ENCODE results near the gene CHST12. TPM values are rescaled to one million over a fixed set of nuclear protein-coding genes. Genes with fewer than 3 reads are reported as not detected.
"Not testable (repeated sequence)": the region's sequence is repeated elsewhere in the genome, so short reads cannot be mapped to it uniquely, and the experiment has no call there.

CHST12 gene
- total RNA-seq, 1 donor from 2014 or later = 29.8 TPM

DNA sequence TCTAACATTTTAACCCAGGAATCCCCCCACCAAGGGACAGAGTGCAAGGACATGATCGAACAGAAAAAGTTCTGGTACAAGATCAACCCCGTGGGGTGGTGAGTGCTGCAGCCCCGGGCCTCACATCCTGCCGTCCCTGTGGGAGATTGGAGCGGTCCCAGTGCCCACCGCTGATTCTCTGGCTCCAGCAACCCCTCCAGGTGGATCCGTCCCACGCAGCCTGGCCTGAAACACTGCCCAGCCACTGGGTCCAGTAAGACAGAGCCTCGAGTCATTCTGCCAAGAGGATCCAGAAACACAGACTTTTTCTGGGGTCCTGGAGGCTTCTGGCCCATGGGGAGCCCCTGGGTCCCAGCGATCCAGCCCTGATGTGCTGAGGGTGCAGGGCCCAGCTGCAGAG, 43.3 kb downstream of the CHST12 start:
- TF ChIP-seq, protein P1, sequence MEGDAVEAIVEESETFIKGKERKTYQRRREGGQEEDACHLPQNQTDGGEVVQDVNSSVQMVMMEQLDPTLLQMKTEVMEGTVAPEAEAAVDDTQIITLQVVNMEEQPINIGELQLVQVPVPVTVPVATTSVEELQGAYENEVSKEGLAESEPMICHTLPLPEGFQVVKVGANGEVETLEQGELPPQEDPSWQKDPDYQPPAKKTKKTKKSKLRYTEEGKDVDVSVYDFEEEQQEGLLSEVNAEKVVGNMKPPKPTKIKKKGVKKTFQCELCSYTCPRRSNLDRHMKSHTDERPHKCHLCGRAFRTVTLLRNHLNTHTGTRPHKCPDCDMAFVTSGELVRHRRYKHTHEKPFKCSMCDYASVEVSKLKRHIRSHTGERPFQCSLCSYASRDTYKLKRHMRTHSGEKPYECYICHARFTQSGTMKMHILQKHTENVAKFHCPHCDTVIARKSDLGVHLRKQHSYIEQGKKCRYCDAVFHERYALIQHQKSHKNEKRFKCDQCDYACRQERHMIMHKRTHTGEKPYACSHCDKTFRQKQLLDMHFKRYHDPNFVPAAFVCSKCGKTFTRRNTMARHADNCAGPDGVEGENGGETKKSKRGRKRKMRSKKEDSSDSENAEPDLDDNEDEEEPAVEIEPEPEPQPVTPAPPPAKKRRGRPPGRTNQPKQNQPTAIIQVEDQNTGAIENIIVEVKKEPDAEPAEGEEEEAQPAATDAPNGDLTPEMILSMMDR (IDR thresholded peaks at IDR 0.05) = no peak
- H3K27ac ChIP-seq = no peak overlapping the region
- no peak for ATAC-seq
- no peak for DNase-seq
- H3K27me3 ChIP-seq = no peaks in the 10 kb centered on the region
- peaks cover 18% of the 10 kb centered on the region for H3K4me1 ChIP-seq
- no peaks in the 10 kb centered on the region for H3K9me3 ChIP-seq
- intact Hi-C loops (cut with DNase I) = no loop called here
- no peak overlapping the region for H3K4me3 ChIP-seq
- H3K36me3 ChIP-seq = no peaks in the 10 kb centered on the region

DNA sequence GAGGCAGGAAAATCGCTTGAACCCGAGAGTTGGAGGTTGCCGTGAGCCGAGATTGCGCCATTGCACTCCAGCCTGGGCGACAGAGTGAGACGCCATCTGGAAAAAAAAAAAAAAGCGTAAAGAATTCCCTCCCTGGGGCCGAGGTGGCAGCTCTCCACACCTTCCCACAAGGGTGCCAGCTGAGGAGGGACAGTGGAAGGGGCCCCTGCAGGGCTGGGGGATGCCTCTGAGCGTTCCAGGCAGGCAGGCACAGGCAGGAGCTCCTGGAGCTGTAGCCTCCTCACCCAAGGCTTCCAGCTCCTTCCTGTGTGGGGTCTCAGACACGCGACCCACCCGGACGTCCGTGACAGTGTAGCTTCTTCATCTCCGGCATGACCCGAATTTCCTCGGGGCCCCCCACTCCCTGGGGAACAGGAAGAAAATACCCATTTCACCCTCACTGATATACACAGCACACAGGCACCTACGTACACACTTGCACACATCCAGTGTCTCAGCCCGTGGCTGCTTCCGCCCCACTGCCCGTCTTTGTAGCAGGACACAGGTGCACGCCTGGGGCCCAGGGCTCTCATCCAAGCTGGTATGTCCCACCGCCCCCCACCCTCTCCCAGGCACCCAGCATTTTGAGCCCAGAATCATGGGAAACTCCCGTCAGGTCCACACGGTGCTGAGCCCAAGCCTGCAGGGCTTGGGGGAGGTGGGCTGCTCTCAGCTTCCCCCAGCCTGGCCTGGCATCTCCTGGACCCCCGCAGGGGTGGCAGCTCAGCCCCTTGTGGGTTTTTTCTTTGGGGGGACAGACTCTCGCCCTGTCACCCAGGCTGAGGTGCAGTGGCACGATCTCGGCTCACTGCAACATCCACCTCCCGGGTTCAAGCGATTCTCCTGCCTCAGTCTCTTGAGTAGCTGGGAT, 47.0 kb downstream of the CHST12 start:
- intact Hi-C loops (cut with DNase I) = no loop called here
- Histone ChIP-seq H3K36me3 (no peaks in the 10 kb centered on the region), H3K27ac (no peak overlapping the region), H3K4me3 (no peak overlapping the region), H3K9me3 (no peaks in the 10 kb centered on the region), H3K4me1 (peaks cover 20% of the 10 kb centered on the region), H3K27me3 (no peaks in the 10 kb centered on the region)
- DNase-seq (no peak), ATAC-seq (no peak)
- TF ChIP-seq, protein P1 (IDR thresholded peaks at IDR 0.05) = no peak

DNA sequence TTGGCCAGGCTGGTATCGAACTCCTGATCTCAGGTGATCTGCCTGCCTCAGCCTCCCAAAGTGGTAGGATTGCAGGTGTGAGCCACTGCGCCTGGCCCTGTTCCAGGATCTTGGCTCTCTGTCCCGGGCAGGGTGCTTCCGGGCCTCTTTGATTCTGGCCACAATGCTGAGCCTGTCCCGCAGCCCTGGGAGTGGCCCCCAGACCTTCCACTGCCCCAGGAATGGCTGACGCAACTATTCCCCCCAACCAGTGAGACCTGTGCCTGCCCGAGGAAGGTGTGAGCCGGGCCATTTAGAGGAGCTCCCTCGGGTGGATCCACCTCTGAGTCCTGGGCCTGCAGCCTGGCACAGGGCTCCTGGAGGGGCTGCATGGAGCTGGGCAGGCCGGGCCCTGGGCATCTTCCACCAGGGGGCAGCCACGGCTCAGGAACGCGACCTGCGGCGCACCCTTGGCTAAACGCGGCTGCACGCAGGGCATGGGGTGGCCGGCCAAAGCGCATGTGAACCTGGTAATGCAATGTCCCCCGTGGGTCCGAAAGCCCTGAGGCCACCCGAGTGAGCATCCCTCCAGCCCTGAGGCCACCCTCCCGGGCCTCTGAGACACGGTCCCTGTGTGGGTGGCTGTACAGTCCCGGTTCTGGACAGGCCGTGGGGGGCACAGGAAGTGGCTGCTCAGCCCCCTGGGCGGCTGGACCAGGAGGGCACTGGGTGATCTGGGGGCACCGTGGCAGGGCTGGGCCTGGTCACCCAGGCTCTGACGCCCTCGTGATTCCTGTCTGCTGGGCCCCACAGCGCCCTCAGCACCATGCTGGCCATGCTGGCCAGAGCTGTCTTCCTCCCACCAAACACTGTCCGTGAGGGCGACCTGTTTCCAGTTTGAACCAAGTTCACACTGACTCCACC, 48.0 kb downstream of the CHST12 start:
- Histone ChIP-seq H3K27ac (no peak overlapping the region), H3K4me1 (peaks cover 20% of the 10 kb centered on the region), H3K9me3 (no peaks in the 10 kb centered on the region), H3K36me3 (no peaks in the 10 kb centered on the region), H3K4me3 (peak overlapping the region; percentile 33), H3K27me3 (no peaks in the 10 kb centered on the region)
- intact Hi-C loops (cut with DNase I) = no loop called here
- TF ChIP-seq, protein P1 (IDR thresholded peaks at IDR 0.05) = peak; percentile 86
- ATAC-seq = peak; percentile 98
- peak; percentile 93 for DNase-seq

DNA sequence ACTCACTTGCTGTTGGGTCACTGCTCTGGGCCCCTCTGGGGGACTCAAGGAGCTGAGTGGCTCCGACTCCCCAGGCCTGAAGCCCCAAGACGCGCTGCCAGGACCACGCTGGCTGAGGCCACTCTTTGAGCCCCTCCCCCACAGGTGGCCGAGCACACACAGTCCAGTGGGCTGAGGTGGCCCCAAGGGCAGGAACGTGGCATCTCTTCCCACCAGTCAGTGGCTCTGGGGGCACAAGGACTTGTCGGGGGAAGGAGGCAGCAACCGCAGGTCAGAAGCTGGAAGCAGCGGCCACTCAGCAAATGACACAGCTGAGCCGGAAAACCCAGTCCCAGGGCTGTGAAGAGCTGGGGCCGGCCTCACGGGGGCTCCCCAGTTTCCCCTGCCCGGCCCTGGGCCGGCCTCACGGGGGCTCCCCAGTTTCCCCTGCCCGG, 48.7 kb downstream of the CHST12 start:
- intact Hi-C loops (cut with DNase I) = no loop called here
- H3K27ac ChIP-seq = no peak overlapping the region
- peak overlapping the region; percentile 33 for H3K4me3 ChIP-seq
- H3K36me3 ChIP-seq = no peaks in the 10 kb centered on the region
- H3K27me3 ChIP-seq = no peaks in the 10 kb centered on the region
- no peaks in the 10 kb centered on the region for H3K9me3 ChIP-seq
- ATAC-seq (peak; percentile 37), DNase-seq (peak; percentile 65)
- peaks cover 20% of the 10 kb centered on the region for H3K4me1 ChIP-seq
- TF ChIP-seq, protein P1 (IDR thresholded peaks at IDR 0.05) = no peak

DNA sequence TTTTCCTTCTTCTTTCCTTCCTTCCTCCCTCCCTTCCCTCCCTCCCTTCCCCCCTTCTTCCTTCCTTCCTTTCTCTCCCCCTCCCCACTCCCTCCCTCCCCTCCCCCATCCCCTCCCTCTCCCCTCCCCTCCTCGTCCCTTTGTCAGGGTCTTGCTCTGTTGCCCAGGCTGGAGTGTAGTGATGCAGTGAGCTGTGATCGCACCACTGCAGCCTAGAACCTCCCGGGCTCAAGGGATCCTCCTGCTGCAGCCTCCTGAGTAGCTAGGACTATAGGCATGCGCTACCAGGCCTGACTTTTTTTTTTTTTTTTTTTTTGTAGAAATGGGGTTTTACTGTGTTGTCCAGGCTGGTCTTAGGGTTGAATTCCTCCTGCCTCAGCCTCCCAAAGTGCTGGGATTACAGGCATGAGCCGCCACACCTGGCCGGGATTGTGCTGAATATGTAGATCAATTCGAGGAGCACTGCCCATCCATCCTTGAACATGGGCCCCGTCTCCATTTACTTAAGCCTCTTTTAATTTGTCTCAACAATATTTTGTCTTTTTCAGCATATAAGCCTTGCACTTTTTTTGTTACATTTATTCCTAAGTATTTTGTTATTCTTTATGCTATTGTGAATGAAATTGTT, 49.3 kb downstream of the CHST12 start:
- intact Hi-C loops (cut with DNase I) = no loop called here
- Histone ChIP-seq H3K9me3 (no peaks in the 10 kb centered on the region), H3K36me3 (no peaks in the 10 kb centered on the region), H3K27me3 (no peaks in the 10 kb centered on the region), H3K4me3 (no peak overlapping the region), H3K4me1 (peaks cover 20% of the 10 kb centered on the region), H3K27ac (no peak overlapping the region)
- no peak for ATAC-seq
- TF ChIP-seq, protein P1 (IDR thresholded peaks at IDR 0.05) = no peak
- DNase-seq = no peak

DNA sequence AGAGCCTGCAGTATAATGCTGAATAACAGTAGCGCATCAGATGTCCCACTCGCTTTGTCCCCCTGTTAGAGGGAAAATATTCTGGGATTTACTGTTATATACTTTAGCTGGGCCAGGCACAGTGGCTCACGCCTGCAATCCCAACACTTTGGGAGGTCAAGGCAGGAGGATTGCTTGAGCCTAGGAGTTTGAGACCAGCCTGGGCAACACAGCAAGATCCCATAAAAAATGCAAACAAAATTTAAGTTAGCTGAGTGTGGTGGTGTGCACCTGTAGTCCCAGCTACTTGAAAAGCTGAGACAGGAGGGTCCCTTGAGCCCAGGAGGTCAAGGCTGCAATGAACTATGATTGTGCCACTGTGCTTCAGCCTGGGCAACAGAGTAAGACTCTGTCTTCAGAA, 50.4 kb downstream of the CHST12 start:
- H3K9me3 ChIP-seq; H3K27me3 ChIP-seq; DNase-seq; ATAC-seq; H3K36me3 ChIP-seq; H3K27ac ChIP-seq; intact Hi-C loops (cut with DNase I); H3K4me3 ChIP-seq: not testable (repeated sequence)
- H3K4me1 ChIP-seq = peaks cover 20% of the 10 kb centered on the region

All from upper lobe of right lung (tissue), 1 donor.